GM19468 (cell line): ENCODE results near the gene VPS37C.
"Not testable (repeated sequence)": the region's sequence is repeated elsewhere in the genome, so short reads cannot be mapped to it uniquely, and the experiment has no call there.

Experiments
- ATAC-seq: cut with Tn5 transposase; IDR thresholded peaks from one replicate; pipeline ENCODE4 v1.9.1; 2021; ENCODE audit warnings: mild to moderate bottlenecking, moderate library complexity, moderate number of reproducible peaks; ENCODE audit not compliant: unreplicated experiment; ENCODE audit errors: extremely low read depth

The VPS37C gene

DNA sequence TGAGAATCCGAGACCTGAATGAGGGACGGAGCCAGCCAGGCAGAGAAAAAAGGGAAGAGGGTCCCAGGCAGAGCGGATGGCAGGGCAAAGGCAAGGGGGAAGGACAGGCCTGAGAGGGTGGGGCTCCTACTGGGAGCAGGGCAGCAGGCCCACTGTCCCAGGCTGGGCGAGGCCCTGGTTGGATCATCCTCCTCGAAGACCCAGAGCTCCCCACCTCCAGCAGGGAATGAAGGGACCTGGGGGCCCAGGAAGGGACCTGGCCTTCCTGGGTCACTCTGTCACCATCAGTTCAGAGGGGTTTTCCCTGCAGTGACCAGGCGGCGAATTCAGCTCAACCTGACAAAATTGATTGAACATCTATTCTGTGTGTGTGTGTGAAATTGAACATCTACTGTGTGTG lies 54.9 kb downstream of the VPS37C start:
- ATAC-seq: no peak

GRCh38 chr11:61104963-61105362 lies 56.3 kb downstream of the VPS37C start:
- ATAC-seq: no peak

- no peak for ATAC-seq
Measured at GRCh38 chr11:61103851-61104423, 57.3 kb downstream of the VPS37C start.

GRCh38 chr11:61102667-61103571 lies 58.3 kb downstream of the VPS37C start:
- no peak for ATAC-seq

DNA sequence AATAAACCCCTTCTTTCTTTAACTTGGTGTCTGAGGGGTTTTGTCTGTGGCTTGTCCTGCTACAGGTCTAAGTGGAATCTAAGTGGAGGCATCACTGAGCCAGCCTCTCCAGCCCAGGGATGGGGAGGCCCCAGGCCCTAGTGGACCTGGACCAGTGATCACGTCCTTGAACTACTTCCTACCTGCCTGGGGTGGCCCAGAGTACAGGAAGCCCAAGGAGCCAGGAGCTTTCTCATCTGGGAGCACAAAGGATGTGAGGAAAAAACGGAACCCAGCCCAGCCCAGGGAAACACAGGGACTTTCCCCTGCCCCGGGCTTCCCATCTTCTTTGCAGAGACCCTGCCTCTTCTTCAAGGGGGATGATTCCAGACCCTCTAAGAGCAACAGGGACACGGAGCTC lies 62.4 kb downstream of the VPS37C start:
- no peak for ATAC-seq

- not testable (repeated sequence) for ATAC-seq
Measured at GRCh38 chr11:61098261-61098660, 63.0 kb downstream of the VPS37C start.

DNA sequence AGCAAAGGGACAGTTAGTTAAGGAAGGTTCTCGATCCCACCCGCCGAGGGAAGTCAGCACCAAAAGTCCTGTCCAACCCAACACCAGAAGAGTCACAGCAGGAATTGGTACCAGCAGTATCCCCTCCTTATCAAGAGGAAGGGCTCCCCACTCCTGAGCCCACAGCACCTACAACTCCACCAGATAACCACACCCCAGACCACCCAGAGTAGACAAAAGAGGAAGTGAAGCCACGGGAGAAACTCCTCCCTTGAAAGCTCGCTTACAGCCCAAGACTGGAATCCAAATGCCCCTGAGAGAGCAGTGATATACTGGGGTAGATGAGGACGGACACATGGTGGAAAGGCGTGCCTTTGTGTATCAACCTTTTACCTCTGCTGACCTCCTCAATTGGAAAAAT lies 66.2 kb downstream of the VPS37C start:
- no peak for ATAC-seq

GRCh38 chr11:61094167-61094566 lies 67.1 kb downstream of the VPS37C start:
- ATAC-seq: not testable (repeated sequence)

GRCh38 chr11:61092908-61093763 lies 68.1 kb downstream of the VPS37C start:
- ATAC-seq: no peak

DNA sequence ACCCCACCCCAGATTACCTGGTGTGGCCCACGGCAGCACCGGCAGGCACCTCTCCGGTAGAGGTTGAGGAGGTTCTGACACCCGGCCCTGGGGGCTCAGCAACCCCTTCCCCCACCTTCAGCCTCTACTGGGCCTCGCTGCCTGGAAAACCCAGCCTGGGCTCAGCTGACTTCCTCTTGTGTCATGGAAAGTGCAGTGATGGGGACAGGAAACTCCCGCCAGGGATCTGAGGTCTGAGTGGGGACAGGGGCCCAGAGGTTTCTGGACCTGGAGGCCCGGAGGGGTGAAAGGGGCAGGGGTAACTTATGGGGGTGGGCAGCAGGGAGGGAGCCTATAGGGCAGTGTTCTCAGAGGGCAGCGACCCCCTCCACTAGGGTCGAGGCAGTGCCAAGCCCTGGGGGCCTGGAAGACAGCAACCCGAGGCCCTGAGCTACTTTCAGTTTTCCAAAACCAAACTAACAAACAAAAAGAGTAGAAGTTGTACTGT lies 68.9 kb downstream of the VPS37C start:
- ATAC-seq: no peak

DNA sequence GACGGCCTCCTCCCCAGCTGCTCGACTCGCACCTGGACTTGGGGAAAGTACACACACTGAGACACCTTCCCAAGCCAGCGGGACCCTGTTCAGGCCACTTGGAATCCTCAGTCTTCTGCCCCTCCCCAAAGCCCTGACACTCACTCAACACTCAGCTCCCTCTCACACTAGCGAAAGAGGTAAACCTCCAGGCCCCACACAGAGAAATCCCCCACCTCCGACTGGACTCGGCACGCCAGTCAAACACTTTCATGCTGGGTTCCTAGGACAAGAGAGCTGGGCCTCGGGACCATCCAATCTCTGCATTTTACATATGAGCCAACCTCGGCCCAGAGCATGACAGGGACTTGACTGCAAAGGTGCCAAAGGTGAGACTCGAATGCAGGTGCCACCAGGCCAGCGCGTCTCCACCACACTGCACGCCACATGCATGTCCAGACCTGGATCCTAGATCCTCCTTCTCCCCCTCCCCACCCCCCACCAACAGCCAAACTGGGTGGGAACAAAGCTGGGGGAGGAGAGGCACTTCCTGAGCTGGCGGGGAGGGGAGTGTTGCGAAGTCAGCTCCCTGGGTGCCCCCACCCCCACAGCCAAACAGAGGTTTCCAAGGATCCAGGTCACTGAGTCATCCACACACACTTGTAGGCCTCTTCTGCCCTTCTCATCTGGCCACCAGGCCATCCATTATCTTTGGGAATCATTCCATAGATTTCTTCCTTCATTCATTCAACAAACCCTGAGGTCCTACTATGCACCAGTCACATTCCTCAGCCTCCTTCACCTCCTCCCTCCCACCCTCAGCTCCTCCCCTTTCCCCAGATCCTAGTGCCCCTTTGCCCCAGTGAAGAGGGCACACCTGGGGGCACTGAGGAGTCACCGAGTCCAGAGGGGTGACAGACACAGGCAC lies 69.6 kb downstream of the VPS37C start:
- no peak for ATAC-seq

- ATAC-seq: no peak
Measured at GRCh38 chr11:61090982-61091372, 70.2 kb downstream of the VPS37C start.

DNA sequence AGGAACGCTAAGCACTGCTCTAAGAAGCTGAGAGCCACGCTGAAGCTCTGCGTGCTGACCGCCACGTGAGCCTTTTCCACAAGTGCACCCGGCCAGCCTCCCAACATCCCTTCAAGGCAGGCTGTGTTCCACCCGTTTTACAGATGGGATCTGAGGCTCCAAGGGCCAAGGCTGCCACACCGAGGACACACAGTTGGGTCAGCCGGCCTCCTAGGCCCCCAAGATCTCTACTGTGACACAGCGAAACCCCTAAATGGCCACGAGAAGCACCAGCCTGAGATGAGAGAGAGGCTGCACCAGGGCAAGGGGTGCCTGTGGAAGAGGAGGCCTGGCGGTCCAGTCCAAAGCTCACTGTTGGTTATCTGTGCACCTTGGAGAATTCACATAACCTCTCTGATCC lies 70.7 kb downstream of the VPS37C start:
- no peak for ATAC-seq

- no peak for ATAC-seq
Measured at GRCh38 chr11:61089806-61090491, 71.3 kb downstream of the VPS37C start.

GRCh38 chr11:61087426-61088119 lies 73.7 kb downstream of the VPS37C start:
- ATAC-seq: no peak

DNA sequence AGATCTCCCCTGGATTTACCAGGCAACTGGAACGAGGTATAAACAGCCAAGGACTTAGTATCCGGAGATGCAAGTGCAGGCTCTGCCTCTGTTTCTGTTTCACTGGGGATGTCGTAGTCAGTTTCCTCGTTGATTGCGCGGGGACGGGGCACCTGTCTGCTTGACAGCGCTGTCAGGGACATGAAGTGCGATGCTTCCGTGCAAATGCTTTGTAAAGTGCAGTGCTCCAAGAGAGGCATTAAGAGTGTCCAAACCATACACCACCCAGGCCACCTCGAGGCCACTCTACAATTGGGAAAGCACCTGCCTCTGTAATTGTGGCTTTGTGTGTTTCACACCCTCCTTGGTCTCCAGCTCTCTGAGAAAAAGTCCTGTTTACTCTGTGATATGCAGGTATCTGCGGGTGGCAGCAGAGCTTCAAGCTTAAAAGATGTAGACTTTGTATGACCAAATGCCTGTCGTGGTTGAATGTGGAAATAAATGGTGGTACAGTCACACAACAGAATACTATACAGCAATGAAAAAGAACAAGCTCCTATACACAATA lies 77.6 kb downstream of the VPS37C start:
- ATAC-seq: no peak

GRCh38 chr11:61082931-61083531 lies 78.2 kb downstream of the VPS37C start:
- no peak for ATAC-seq
